Stimulated activated CD4-positive, alpha-beta T cell treated with anti-CD3 and anti-CD28 coated beads, Interleukin-1b, Interleukin-23, amount 100 ng/mL, for 4 hours (primary cell): Measurements from ENCODE around the gene ZFYVE26.

Experiments
- DNase-seq, 2 donors: peaks; one replicate each; pipeline ENCODE4 v3.0.0-alpha.2; 2020; ENCODE audit warnings: low read depth in 2 of 2

Gene ZFYVE26

DNA sequence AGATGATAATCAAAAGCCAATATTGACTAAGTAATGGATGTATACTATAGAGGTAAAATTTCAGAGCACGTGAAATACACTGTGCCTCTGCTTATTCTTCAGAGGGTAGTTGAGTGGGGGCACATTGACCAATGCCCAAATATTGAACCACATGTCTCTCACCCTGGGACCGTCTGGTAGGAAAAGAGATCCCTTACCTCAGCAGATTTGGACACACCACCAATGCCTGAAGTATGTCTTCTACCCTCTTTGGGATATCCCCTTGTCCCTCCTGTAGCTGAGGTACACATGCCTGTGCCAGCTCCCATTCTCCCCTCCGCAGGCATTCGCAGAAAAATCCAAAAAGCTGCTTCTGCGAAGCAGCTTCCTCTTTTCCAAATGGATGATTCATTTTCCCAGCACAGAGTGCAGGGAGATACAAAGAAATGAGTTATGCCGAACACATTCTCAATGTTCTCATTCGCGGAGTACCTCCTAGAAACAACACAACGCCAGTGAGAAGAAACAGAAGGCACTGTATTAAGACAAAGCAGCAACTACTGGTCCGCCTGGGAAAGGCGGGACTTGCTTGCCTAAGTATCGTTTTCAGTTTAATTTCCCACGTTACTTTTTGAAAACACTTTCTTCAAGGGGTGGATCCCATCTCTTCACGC, 691 bp downstream of the ZFYVE26 start:
- no peak for DNase-seq

DNA sequence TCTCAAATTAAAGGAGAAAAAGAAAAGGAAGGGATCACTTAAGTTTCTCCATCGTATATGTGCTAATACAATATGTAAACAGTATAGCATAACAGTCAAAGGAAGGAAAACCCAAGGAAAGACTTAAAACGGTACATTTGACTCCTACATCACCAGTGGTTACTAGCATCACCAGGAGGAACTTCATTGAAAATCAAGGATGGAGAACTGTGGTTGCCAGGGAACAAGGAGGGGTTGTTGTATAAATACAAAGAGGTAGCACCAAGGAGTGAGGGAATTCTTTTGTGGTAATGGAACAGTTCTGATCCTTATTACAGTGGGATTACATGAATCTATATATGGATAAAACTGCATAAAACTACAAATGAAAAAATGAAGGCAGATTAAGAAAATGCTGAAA, 1.6 kb downstream of the ZFYVE26 start:
- DNase-seq = no peak

DNA sequence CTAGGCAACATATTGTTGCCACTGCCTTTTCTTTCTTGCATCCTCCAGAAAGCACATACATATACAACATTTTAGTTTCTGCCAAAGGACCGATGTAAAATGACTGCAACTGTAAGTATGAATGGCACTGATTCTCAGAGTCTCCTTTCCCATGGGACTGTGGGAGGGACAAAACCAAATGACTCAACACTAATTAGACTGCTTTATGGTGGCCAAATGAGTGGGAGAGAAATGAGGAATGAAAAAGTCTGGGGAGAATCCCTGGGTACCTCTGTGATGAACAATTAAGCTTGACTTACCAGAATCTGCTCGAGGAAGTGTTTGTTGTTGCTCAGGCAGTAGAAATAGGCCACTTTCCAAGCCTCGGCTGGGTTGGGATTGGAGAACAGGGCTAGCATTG, 10.1 kb downstream of the ZFYVE26 start:
- no peak for DNase-seq

GRCh38 chr14:67800743-67801142, 15.6 kb downstream of the ZFYVE26 start:
- no peak for DNase-seq

- no peak for DNase-seq
Observed at GRCh38 chr14:67798731-67799130, 17.7 kb downstream of the ZFYVE26 start.

GRCh38 chr14:67787673-67788072, 28.7 kb downstream of the ZFYVE26 start:
- no peak for DNase-seq

- DNase-seq = no peak
Observed at GRCh38 chr14:67785270-67786109, 30.9 kb downstream of the ZFYVE26 start.

- DNase-seq = no peak
Observed at GRCh38 chr14:67784244-67784823, 32.1 kb downstream of the ZFYVE26 start.

DNA sequence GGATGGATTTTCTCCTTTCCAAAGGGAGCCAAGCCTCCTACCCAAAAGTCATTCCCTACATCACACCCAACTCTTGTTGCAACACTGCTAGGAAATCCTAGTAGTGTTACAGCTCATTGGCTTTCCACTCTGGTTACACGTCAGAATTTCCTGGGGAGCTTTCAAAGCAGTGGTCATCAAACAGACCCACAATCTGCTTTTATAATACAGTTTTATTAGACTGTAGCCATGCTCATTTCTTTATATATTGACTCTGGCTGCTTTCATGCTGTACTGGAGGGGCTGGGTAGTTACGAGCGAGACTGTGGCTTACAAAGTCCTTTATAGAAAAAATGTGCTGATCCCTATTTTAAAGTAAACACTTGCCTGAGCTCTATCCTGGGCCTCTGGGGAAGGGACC, 34.3 kb downstream of the ZFYVE26 start:
- DNase-seq = no peak

- no peak for DNase-seq
Observed at GRCh38 chr14:67778792-67779191, 37.6 kb downstream of the ZFYVE26 start.

GRCh38 chr14:67776653-67777322, 39.6 kb downstream of the ZFYVE26 start:
- no peak for DNase-seq

DNA sequence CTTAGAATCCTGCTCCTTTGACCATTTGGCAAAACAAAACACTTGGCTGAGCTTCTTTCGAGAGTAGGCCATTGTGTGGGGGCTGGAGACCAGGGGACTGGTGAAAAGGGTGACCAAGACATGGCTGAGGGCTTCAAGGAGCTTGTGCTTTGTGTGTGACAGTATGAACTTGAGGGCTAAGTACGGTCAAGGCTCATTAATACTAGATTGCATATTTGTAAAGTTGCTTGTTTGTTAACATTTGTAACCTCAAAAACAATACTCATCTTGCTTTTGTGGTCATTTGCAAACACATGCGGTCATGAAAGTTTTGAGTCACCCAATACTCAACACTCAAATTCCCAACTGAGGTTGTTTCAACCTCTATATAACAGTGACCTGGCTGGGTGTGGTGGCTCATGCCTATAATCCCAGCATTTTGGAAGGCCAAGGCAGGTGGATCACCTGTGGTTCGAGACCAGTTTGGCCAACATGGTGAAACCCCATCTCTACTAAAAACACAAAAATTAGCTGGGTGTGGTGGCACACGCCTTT, 42.5 kb downstream of the ZFYVE26 start:
- no peak for DNase-seq

DNA sequence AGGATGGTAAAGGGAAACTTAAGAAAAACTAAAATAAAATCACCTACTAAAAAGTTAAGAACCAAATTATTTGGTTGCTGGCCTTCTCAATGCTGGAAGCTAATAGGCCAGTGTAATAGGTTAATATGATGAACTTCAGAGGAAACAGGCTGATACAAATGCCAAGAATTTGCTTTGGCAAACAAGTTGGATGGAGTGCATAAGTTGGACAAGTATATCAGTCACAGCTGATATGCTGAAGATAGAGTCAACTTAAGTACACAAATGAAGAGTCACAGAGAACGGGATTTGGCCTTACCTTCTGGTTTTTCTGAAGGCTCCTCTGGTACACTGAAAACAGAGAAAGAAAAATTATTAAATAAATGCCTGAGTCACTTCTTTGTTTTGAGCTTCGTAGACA, 48.2 kb downstream of the ZFYVE26 start:
- no peak for DNase-seq

- no peak for DNase-seq
Observed at GRCh38 chr14:67766035-67766680, 50.2 kb downstream of the ZFYVE26 start.

DNA sequence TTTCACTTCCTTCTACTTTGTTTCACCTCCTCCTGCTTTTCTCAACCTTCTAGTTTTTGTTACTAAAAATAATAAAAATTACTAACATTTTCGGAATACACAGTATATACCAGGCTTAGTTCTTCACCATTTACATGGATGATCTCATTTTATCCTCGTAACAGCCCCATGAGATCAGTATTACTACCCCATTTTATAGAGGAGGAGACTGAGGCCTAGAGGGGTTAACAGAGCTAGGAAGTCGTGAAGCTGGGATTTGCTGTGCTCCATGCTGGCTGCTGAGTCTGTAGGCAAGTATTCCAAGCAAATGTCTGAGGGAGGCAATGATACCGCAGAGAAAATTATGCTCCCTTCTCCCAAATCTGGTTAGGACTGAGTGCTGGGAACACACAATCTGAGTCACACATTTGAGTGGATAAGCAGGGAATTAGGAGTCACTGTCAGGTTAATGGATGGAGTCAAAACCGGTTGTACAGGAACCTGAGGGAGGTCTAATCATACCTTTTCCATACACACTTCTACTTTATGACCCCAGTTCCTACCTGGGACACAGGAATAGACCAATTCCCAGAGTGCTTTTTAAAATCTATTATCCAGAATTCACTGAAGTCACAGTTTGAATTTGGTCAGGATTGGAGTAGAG, 51.1 kb downstream of the ZFYVE26 start:
- DNase-seq = no peak

- DNase-seq = no peak
Observed at GRCh38 chr14:67764496-67764895, 51.9 kb downstream of the ZFYVE26 start.

DNA sequence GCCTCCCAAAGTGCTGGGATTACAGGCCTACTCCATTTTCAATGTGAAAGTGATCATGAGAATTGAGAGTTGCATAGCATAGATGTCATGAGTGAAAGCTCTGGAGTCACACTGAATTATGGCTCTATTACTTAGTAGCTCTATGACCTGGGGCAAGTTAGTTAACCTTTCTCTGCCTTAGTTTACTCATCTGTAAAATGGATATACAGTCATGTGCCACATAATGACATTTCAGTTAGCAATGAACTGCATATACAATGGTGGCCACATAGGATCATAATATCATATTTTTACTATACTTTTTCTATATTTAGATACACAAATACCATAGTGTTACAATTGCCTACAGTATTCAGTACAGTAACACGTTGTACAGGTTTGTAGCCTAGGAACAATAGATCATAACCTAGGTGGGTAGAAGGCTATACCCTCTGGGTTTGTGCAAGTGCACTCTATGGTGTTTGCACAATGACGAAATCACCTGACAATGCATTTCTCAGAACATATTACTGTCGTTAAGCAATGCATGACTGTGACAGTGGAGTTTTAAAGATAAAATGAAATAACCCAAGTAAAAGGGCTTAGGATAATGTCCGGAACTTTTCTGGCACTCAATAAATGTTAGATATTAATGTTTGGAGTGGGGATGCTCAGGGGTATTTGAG, 53.1 kb downstream of the ZFYVE26 start:
- DNase-seq = no peak

GRCh38 chr14:67762051-67762450, 54.3 kb downstream of the ZFYVE26 start:
- DNase-seq = no peak

DNA sequence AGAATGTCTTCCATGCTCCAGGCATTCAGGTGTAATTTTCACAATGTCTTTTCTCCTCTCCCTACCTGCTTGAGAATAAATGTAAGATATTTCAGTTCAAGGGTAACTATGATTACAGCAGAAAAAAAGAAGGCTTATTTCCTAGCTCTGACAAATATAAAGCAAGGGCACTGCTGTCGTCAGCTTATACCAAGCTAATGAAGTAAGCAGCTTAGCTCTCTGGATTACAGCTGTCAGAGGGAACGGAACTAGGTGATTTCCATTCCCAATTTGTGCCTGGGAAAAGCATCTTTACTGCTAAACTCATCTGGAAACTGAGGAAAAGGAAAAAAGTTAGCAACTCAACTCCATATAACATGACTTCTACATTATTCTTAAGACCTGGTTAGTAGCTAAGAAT, 56.5 kb downstream of the ZFYVE26 start:
- DNase-seq = no peak

DNA sequence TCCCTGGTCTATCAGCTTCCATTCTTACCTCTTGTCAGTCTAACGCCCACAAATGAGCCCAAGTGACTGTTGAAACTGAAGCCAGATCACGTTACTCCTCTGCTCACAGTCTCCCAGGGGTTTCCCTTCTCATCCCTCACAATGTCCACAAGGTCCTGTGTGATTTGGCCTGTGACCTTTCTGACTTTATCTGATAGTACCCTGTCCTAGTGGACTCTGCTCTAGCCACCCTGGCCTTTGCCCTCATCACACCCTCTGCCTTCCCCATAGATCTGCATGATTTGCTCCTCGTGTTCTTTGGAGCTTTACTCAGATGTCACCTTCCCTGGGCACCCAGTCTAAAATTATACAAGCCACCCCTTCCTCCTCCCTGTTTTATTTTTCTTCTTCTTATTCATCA, 59.2 kb downstream of the ZFYVE26 start:
- DNase-seq = no peak

DNA sequence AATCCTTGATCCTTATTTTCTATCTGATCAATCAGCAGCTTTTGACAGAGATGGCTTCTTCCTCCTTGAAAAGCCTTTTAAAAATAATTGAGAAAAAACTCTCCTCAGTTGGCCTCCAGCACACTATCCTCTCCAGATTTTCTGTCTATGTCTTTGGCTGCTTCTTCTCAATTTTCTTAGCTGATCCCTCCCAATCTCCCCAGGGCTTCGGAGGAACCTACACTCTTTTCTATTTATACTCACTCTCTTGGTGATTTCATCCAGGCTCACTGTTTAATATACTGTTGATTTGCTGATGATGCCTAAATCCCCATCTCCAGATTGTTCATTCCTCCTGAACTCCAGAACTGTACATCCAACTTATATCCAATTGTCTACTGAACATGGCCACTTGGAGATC, 59.9 kb downstream of the ZFYVE26 start:
- no peak for DNase-seq
